OCI-LY7 (cell line): Measurements from ENCODE around the gene C8B. TPM values are rescaled to one million over a fixed set of nuclear protein-coding genes. Genes with fewer than 3 reads are reported as not detected.
A peak's percentile ranks its signal among the peaks of the same experiment; 100 is the strongest.

Source experiments
- BruUV-seq: library from RNA; stranded (reverse); fragments of 400-500 nt; replicated peaks from 2 replicates; lab custom pipeline; 2021; lab: Mats Ljungman, UMichigan
- CTCF ChIA-PET: fragments of 300-600 bp; sonication (Branson Sonifier 250); formaldehyde crosslinking; loops from one replicate; lab custom pipeline; 2022; ENCODE audit warnings: antibody characterized with exemption; ENCODE audit not compliant: unreplicated experiment; lab: Charles Lee
- POLR2A ChIA-PET: fragments of 300-600 bp; sonication (Branson Sonifier 250); formaldehyde crosslinking; loops from one replicate; lab custom pipeline; 2022; ENCODE audit warnings: antibody characterized with exemption; lab: Charles Lee
- DNase-seq: peaks from one replicate; pipeline ENCODE4 v3.0.0-alpha.2; 2015; ENCODE audit warnings: low spot score
- H2AFZ ChIP-seq: fragments of 200-600 bp; sonication (generic), shearing (Covaris generic); 2 replicates; pipeline ENCODE4 v1.6.1; 2014; ENCODE audit warnings: mild to moderate bottlenecking, antibody characterized with exemption, low read length, moderate library complexity
- H3K27ac ChIP-seq: fragments of 200-600 bp; sonication (generic); 2 replicates; pipeline ENCODE4 v1.5.1; 2014; ENCODE audit warnings: mixed run types, low read depth, mild to moderate bottlenecking, moderate library complexity, low read length, inconsistent platforms; ENCODE audit not compliant: poor library complexity, severe bottlenecking
- H3K36me3 ChIP-seq: fragments of 200-600 bp; sonication (generic); 2 replicates; pipeline ENCODE4 v1.6.1; 2014; ENCODE audit warnings: mild to moderate bottlenecking, antibody characterized with exemption, low read length, moderate library complexity, mixed read lengths; ENCODE audit not compliant: insufficient read depth
- H3K4me1 ChIP-seq: fragments of 200-600 bp; sonication (generic); 2 replicates; pipeline ENCODE4 v1.5.1; 2014; ENCODE audit warnings: mild to moderate bottlenecking, low read length; ENCODE audit not compliant: insufficient read depth, poor library complexity, severe bottlenecking
- H3K4me2 ChIP-seq: fragments of 200-600 bp; sonication (generic); 2 replicates; pipeline ENCODE4 v1.6.1; 2014; ENCODE audit warnings: mild to moderate bottlenecking, low read length
- H3K4me3 ChIP-seq: fragments of 200-600 bp; sonication (generic); 2 replicates; pipeline ENCODE4 v1.5.1; 2014; ENCODE audit warnings: mild to moderate bottlenecking, low read depth, low read length; ENCODE audit not compliant: poor library complexity, severe bottlenecking
- H3K79me2 ChIP-seq: fragments of 200-600 bp; sonication (generic); 2 replicates; pipeline ENCODE4 v1.6.1; 2016; ENCODE audit warnings: low read depth, mild to moderate bottlenecking, low read length, moderate library complexity, mixed read lengths; ENCODE audit not compliant: insufficient read depth
- H3K9me2 ChIP-seq: fragments of 200-600 bp; sonication (generic); 2 replicates; pipeline ENCODE4 v1.6.1; 2016; ENCODE audit warnings: mild to moderate bottlenecking, low read length, mixed read lengths; ENCODE audit not compliant: insufficient read depth
- H3K9me3 ChIP-seq: fragments of 200-600 bp; sonication (generic); 2 replicates; pipeline ENCODE4 v1.6.1; 2014; ENCODE audit warnings: mild to moderate bottlenecking, mixed run types, low read length, mixed read lengths
- H4K20me1 ChIP-seq: fragments of 200-600 bp; sonication (generic); 2 replicates; pipeline ENCODE4 v1.6.1; 2014; ENCODE audit warnings: mild to moderate bottlenecking, antibody characterized with exemption, low read length, moderate library complexity, mixed read lengths; ENCODE audit not compliant: insufficient read depth
- EZH2phosphoT487 ChIP-seq: fragments of 200-600 bp; sonication (generic); IDR thresholded peaks from 2 replicates; pipeline ENCODE4 v1.6.1; 2018; ENCODE audit warnings: low read depth, borderline replicate concordance, mild to moderate bottlenecking, mixed run types, antibody characterized with exemption, low read length, moderate library complexity, mixed read lengths
- intact Hi-C: fragments of 100-400 bp; cut with micrococcal nuclease; formaldehyde crosslinking; loops from one replicate; pipeline ENCODE4 v1.10.0; 2022; ENCODE audit not compliant: unreplicated experiment
- total RNA-seq, 2 experiments: library from RNA; depleted of rRNA in 1 of 2; stranded (reverse); fragments of >200 nt in 1 of 2; shearing (Covaris generic) in 1 of 2; gene quantifications; 2 replicates each; pipeline ENCODE4 v1.2.3, GENCODE V29; 2014 to 2022
- TF ChIP-seq, protein P1 (sequence below): fragments of 200-600 bp; sonication (generic); conservative IDR thresholded peaks from 2 replicates; pipeline ENCODE4 v1.5.1; 2014; ENCODE audit warnings: mild to moderate bottlenecking, antibody characterized with exemption, low read length, moderate library complexity, mixed read lengths

C8B gene
- total RNA-seq, 2 experiments from 2014 or later = not detected

DNA sequence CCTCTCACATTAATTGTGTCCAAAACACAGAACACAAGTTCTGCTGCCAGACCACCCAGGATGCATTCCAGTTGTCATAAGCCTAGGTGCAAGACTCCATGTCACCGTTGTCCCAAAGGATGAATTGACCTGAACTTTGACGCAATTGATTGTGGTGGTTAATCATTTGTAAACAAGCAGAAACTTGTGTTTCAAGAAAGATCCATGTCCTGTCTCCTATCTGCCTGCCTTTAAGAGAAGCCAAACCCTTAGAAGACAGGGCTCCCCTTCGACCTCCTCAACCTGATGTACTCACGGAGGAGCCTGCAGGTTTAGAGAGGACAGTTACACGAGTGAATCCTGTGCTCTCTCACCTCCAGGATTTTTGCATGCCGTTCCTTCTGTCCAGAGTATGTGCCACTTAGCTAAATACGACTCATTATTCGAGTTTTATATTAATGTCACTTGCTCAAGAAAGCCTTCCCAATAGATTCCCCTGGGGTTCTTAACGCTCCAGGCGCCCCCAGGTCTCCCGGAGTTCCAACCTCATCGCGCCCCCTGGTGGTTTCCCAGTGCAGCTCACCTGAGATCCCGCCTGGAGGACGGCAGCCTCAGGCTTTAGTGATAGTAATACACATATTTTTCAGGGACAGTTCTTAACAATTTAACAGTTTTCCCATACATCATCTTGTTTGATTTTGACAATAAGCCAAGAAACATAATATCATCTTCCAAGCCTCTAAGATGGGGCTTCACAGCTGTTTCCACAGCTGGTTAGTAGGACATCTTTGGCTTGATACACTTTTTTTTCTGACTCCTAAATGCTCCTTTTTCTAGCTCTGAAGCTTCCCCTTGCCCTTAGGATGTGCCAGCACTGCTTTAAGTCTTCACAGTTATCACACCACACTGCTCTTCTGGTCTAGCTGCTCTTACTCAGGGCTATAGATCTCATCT, 2.4 kb upstream of the C8B start:
- Histone ChIP-seq H3K79me2 (no peaks in the 10 kb centered on the region), H3K36me3 (no peaks in the 10 kb centered on the region), H3K4me2 (no peak overlapping the region), H3K4me3 (no peak overlapping the region), H2AFZ (no peak overlapping the region), H3K9me3 (no peaks in the 10 kb centered on the region), H4K20me1 (no peaks in the 10 kb centered on the region), H3K9me2 (no peaks in the 10 kb centered on the region), H3K27ac (no peak overlapping the region), H3K4me1 (no peaks in the 10 kb centered on the region)
- intact Hi-C loops = no loop called here
- BruUV-seq = no TSS peak
- POLR2A ChIA-PET = no interaction called here
- TF ChIP-seq, protein P1, sequence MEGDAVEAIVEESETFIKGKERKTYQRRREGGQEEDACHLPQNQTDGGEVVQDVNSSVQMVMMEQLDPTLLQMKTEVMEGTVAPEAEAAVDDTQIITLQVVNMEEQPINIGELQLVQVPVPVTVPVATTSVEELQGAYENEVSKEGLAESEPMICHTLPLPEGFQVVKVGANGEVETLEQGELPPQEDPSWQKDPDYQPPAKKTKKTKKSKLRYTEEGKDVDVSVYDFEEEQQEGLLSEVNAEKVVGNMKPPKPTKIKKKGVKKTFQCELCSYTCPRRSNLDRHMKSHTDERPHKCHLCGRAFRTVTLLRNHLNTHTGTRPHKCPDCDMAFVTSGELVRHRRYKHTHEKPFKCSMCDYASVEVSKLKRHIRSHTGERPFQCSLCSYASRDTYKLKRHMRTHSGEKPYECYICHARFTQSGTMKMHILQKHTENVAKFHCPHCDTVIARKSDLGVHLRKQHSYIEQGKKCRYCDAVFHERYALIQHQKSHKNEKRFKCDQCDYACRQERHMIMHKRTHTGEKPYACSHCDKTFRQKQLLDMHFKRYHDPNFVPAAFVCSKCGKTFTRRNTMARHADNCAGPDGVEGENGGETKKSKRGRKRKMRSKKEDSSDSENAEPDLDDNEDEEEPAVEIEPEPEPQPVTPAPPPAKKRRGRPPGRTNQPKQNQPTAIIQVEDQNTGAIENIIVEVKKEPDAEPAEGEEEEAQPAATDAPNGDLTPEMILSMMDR = peak; percentile 66
- no peak for TF ChIP-seq EZH2phosphoT487
- no peak for DNase-seq
- CTCF ChIA-PET = no interaction called here

DNA sequence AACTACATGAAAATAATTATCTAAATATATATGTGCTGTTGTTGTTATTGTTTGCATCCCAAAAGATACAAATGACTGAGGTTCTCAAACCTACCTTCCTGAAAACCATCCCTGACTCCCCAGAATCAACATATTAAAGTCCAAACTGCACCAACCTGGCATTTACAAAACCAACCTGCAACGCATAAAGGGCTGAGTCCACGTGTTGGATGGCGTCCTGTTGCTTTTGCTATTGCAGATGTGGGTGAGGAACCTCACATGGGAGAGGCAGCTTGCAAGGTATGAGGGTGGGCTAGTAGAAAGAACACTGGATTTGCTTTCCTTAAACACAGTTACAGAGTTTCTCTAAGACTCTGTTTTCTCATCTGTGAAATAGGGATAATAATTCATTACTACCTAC, 1.5 kb upstream of the C8B start:
- no TSS peak for BruUV-seq
- H3K4me2 ChIP-seq = no peak overlapping the region
- no peak for DNase-seq
- no peaks in the 10 kb centered on the region for H3K79me2 ChIP-seq
- no peak overlapping the region for H3K27ac ChIP-seq
- no peak for TF ChIP-seq EZH2phosphoT487
- TF ChIP-seq, protein P1 = no peak
- H2AFZ ChIP-seq = no peak overlapping the region
- H3K4me1 ChIP-seq = no peaks in the 10 kb centered on the region
- H3K9me3 ChIP-seq = no peaks in the 10 kb centered on the region
- H3K9me2 ChIP-seq = no peaks in the 10 kb centered on the region
- no peaks in the 10 kb centered on the region for H4K20me1 ChIP-seq
- POLR2A ChIA-PET = no interaction called here
- intact Hi-C loops = no loop called here
- H3K4me3 ChIP-seq = no peak overlapping the region
- H3K36me3 ChIP-seq = no peaks in the 10 kb centered on the region
- CTCF ChIA-PET = no interaction called here

DNA sequence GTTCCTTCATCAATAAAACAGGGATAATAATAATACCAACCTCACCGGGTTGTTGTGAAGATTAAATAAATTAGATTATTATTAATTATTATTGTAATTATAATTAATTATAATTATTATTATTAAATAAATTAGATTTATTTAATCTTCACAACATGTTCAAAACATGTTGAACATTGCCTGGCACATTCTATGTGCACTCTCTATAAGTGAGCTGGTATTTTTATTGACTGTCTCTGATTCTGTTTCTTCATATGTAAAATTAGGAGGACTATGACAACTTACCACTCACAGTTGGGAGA, 834 bp upstream of the C8B start:
- H3K27ac ChIP-seq = no peak overlapping the region
- intact Hi-C loops = no loop called here
- DNase-seq = no peak
- H3K4me3 ChIP-seq = no peak overlapping the region
- no peaks in the 10 kb centered on the region for H3K9me3 ChIP-seq
- no TSS peak for BruUV-seq
- H2AFZ ChIP-seq = no peak overlapping the region
- H4K20me1 ChIP-seq = no peaks in the 10 kb centered on the region
- no peaks in the 10 kb centered on the region for H3K9me2 ChIP-seq
- CTCF ChIA-PET = no interaction called here
- H3K36me3 ChIP-seq = no peaks in the 10 kb centered on the region
- no peaks in the 10 kb centered on the region for H3K79me2 ChIP-seq
- POLR2A ChIA-PET = no interaction called here
- H3K4me2 ChIP-seq = no peak overlapping the region
- H3K4me1 ChIP-seq = no peaks in the 10 kb centered on the region
- TF ChIP-seq, protein P1 = no peak
- TF ChIP-seq EZH2phosphoT487 = no peak
